ENCODE data around the gene AIRE.

GRCh38 chr21:44290327-44291077, 4.8 kb downstream of the AIRE start:
- TF ChIP-seq RAD21 (IDR thresholded peaks at IDR 0.05; ENCODE audit: low read depth), result no peak
- no peak for TF ChIP-seq TCF12 (IDR thresholded peaks at IDR 0.05; ENCODE audit: low read depth)
- no peak for TF ChIP-seq ZBTB7A (IDR thresholded peaks at IDR 0.05; ENCODE audit: low read depth)
- no peak for TF ChIP-seq REST (IDR thresholded peaks at IDR 0.05; ENCODE audit: low read depth)
- no peak for TF ChIP-seq CREB1 (IDR thresholded peaks at IDR 0.05; ENCODE audit: low read depth)
- TF ChIP-seq EP300 (IDR thresholded peaks at IDR 0.05; ENCODE audit: borderline replicate concordance), result no peak
- no peak for TF ChIP-seq CEBPB (IDR thresholded peaks at IDR 0.05)
- TF ChIP-seq MAX (IDR thresholded peaks at IDR 0.05), result no peak
- no peak for TF ChIP-seq EGR1 (IDR thresholded peaks at IDR 0.05)
- no peak for TF ChIP-seq NFIC (IDR thresholded peaks at IDR 0.05)
- no peak for TF ChIP-seq TEAD4 (IDR thresholded peaks at IDR 0.05)
